Left ventricle myocardium inferior (tissue), 1 donor: Measurements from ENCODE around the gene ZNF593OS. TPM values are rescaled to one million over a fixed set of nuclear protein-coding genes. Genes with fewer than 3 reads are reported as not detected.

ENCODE experiments used
- DNase-seq: peaks from one replicate; pipeline ENCODE4 v3.0.0-alpha.2; 2020
- H3K27ac ChIP-seq: fragments of 200-600 bp; replicated peaks from 2 replicates; pipeline ENCODE4 v1.8.0; 2021
- H3K27me3 ChIP-seq: fragments of 200-600 bp; 2 replicates; pipeline ENCODE4 v1.8.0; 2021; ENCODE audit warnings: low read depth
- H3K36me3 ChIP-seq: fragments of 200-600 bp; 2 replicates; pipeline ENCODE4 v1.8.0; 2021
- H3K4me1 ChIP-seq: fragments of 200-600 bp; 2 replicates; pipeline ENCODE4 v1.8.0; 2021
- H3K4me3 ChIP-seq: fragments of 200-600 bp; 2 replicates; pipeline ENCODE4 v1.8.0; 2021; ENCODE audit warnings: mild to moderate bottlenecking, moderate library complexity
- H3K9me3 ChIP-seq: fragments of 200-600 bp; replicated peaks from 2 replicates; pipeline ENCODE4 v1.8.0; 2021
- intact Hi-C: fragments of 100-400 bp; cut with micrococcal nuclease; formaldehyde crosslinking; loops from one replicate; pipeline ENCODE4 v1.11.0; 2022
- total RNA-seq: library from RNA; stranded (reverse); fragmentation: NEBNext Ultra II Directional; extraction: Animal tissue kit (Norgen Biotek cat#: 25700); gene quantifications from one replicate; pipeline ENCODE4 v1.2.1, GENCODE V29; 2021
- TF ChIP-seq, protein P1 (sequence below): fragments of 200-600 bp; IDR thresholded peaks from 2 replicates; pipeline ENCODE4 v1.8.0; 2021; ENCODE audit warnings: antibody characterized with exemption, mild to moderate bottlenecking, borderline replicate concordance
- donor health status: DM: no; HTN: yes; CAD: no; lungs with severe emphysema.

Gene ZNF593OS
- total RNA-seq, 1 donor from 2014 or later = not detected

DNA sequence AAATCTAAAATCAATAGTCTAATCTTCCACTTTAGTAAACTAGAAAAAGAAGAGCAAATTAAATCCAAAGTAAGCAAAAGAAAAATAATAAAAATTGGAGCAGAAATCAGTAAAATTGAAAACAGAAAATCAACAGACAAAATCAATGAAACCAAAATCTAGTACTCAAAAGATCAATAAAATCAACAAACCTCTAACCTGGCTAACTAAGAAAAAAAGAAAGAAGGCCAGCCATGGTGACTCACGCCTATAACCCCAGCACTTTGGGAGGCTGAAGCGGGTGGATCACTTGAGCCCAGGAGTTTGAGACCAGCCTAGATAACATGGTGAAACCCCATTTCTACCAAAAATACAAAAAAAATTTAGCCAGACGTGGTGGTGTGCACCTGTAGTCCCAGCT is 37.2 kb downstream of the ZNF593OS start:
- Histone ChIP-seq H3K4me3 (no peak overlapping the region), H3K27ac (no peak overlapping the region), H3K36me3 (no peaks in the 10 kb centered on the region), H3K9me3 (no peaks in the 10 kb centered on the region), H3K27me3 (no peaks in the 10 kb centered on the region), H3K4me1 (no peaks in the 10 kb centered on the region)
- intact Hi-C loops = no loop called here
- DNase-seq = no peak
- TF ChIP-seq, protein P1, sequence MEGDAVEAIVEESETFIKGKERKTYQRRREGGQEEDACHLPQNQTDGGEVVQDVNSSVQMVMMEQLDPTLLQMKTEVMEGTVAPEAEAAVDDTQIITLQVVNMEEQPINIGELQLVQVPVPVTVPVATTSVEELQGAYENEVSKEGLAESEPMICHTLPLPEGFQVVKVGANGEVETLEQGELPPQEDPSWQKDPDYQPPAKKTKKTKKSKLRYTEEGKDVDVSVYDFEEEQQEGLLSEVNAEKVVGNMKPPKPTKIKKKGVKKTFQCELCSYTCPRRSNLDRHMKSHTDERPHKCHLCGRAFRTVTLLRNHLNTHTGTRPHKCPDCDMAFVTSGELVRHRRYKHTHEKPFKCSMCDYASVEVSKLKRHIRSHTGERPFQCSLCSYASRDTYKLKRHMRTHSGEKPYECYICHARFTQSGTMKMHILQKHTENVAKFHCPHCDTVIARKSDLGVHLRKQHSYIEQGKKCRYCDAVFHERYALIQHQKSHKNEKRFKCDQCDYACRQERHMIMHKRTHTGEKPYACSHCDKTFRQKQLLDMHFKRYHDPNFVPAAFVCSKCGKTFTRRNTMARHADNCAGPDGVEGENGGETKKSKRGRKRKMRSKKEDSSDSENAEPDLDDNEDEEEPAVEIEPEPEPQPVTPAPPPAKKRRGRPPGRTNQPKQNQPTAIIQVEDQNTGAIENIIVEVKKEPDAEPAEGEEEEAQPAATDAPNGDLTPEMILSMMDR = no peak

DNA sequence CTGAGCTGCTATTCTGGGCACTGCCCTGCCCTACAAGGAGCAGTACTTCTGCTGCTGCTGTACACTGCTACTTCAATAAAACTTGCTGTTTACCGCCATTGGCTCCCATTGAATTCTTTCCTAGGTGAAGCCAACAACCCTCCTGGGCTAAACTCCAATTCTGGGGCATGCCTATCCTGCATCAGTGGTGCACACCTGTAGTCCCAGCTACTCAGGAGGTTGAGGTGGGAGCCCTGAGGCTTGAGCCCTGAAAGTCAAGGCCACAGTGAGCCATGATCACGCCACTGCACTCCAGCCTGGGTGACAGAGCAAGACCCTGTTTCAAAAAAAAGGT is 38.8 kb downstream of the ZNF593OS start:
- no peaks in the 10 kb centered on the region for H3K9me3 ChIP-seq
- TF ChIP-seq, protein P1 = no peak
- no peaks in the 10 kb centered on the region for H3K36me3 ChIP-seq
- intact Hi-C loops = no loop called here
- H3K4me3 ChIP-seq = no peak overlapping the region
- no peak overlapping the region for H3K27ac ChIP-seq
- peaks cover 4% of the 10 kb centered on the region for H3K4me1 ChIP-seq
- H3K27me3 ChIP-seq = no peaks in the 10 kb centered on the region
- no peak for DNase-seq

DNA sequence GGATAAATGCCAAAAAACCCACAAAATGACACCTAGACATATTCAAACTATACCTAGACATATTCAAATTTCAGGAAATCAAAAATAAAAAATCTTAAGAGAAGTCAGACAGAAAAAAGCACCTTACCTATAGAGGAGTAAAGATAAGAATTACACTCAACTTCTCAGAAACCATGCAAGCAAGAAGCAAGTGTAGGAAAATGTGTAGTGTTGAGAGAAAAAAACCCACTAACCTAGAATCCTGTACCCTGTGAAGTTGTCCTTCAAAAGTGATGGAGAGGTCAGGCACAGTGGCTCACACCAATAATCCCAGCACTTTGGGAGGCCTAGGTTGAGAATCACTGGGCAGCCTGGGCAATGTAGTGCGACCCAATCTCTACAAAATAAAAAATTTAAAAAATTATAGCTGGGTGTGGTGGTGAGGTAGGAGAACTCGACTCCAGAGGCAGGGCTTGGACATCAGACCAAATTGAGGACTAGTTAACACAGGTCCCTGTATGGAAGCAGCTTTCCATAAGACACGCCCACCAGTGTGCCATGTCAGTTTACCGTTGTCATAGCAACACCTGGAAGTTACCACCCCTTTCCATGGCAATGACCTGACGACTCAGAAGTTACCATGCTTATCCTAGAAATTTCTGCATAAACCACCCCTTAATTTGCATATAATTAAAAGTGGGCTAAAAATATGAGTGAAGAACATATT is 39.4 kb downstream of the ZNF593OS start:
- TF ChIP-seq, protein P1 = no peak
- Histone ChIP-seq H3K27me3 (no peaks in the 10 kb centered on the region), H3K4me3 (no peak overlapping the region), H3K27ac (no peak overlapping the region), H3K4me1 (peaks cover 10% of the 10 kb centered on the region), H3K36me3 (no peaks in the 10 kb centered on the region), H3K9me3 (no peaks in the 10 kb centered on the region)
- no peak for DNase-seq
- intact Hi-C loops = no loop called here

DNA sequence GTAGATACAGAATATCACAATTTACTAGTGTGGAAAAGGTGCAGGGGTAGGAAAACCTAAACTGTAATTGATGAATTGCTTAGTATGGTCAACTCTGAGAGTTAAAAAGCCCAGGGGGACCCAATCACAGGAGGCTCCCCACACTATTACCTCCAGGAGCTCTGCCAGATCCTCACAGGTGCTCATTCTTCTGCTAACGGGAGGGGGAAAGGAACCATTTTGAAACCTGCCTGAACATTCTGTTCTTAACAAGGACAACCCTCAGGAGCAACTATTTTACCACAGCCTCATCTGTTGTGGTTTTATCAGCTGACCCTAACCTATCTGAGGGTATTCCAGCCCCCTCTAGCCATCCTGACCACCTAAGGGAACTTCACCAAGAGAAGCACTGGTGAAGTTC is 40.9 kb downstream of the ZNF593OS start:
- intact Hi-C loops = no loop called here
- Histone ChIP-seq H3K27ac (no peak overlapping the region), H3K4me3 (no peak overlapping the region), H3K9me3 (no peaks in the 10 kb centered on the region), H3K27me3 (no peaks in the 10 kb centered on the region), H3K36me3 (no peaks in the 10 kb centered on the region), H3K4me1 (peaks cover 22% of the 10 kb centered on the region)
- TF ChIP-seq, protein P1 = no peak
- no peak for DNase-seq

DNA sequence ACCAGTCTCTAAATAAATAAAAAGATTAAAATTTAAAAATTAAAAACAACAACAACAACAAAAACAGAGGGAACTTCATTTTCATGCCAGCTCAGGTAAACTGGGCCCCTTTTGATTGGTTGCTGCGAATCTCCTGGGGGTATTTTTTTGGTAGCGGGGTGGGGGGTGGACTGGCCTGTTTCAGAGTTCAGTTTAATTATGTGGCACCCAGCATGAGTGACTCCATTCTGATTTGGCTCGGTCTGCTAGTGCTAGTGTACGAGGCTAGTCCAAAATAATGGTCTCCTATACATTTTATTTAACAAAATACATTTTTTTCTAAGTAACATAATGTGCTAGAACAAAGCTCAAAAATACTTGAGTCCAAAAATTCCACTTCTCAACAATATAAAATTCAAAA is 41.9 kb downstream of the ZNF593OS start:
- peaks cover 25% of the 10 kb centered on the region for H3K4me1 ChIP-seq
- no peak for DNase-seq
- TF ChIP-seq, protein P1 = no peak
- H3K36me3 ChIP-seq = no peaks in the 10 kb centered on the region
- no peak overlapping the region for H3K4me3 ChIP-seq
- H3K27me3 ChIP-seq = no peaks in the 10 kb centered on the region
- no peak overlapping the region for H3K27ac ChIP-seq
- no peaks in the 10 kb centered on the region for H3K9me3 ChIP-seq
- intact Hi-C loops = no loop called here
